Measurements from ENCODE around the gene DNM3.

The DNM3 gene

DNA sequence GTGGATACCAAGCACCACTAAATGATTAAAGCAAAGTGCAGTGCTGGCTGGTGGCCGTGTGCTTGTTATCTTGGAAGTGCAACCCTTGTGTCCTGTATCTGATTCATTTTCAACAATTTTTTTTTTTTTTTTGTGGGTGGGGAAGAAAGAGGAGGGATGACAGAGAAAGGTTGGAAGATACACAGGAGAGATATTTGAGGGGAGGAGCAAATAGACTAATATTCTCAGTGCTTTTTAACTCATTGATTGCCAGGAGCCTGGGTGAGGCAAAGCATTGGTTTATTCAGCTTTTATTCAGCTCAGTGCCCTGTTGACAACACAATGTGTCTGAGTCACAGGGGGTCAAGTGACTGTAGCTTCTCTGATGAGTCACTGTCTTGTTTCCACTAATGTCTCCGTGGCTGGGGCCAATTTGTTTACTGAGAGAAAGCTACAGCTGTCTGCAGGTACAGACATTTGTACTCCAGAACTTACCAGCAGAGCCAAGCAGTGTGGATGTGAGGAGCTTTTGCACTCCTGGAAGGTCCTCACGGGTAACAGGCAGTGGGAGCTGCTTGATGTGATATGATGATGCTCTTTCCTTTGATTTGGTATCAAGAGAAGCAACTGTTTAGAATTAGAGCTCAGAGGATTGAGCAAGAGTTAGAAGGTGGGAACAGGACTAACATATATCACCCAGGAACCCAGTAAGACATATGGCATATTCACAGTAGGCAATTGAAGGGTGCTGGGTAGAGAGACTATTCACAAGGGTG is 23.6 kb upstream of the DNM3 start:
- DNase-seq (ENCODE audit: low read depth, low spot score): no peak

DNA sequence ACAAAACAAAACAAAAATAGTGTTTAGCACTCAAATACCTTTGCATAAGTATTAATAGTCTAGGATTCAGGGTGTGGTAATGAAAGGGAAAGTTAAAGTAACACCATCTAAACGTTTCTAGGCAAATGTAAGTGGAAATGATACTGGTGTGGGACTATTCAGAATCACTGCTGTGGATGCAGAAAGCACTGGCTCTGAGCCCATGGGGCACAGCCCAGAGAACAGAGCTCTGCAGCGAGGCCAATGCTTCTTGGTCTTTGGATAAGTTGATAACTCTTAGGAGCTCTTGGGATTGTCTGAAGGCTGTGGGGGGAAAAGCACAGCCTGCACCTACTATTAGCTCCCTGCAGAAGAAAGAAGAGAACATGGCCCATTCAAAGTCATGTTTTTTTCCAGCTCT is 21.4 kb upstream of the DNM3 start:
- DNase-seq (ENCODE audit: low read depth, low spot score): no peak

DNA sequence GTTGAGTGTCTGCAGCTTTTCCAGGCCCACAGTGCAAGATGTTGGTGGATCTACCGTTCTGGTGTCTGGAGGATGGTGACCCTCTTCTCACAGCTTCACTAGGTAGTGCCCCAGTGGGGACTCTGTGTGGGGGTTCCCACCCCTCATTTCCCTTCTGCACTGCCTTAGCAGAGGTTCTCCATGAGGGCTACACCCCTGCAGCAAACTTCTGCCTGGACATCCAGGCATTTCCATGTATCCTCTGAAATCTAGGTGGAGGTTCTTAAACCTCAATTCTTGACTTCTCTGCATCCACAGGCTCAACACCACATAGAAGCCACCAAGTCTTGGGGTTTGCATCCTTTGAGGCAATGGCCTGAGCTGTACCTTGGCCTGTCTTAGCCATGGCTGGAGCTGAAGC is 14.3 kb upstream of the DNM3 start:
- DNase-seq (ENCODE audit: low read depth, low spot score): no peak

- DNase-seq (ENCODE audit: low read depth, low spot score): no peak
Observed at GRCh38 chr1:171828794-171829193, 12.5 kb upstream of the DNM3 start.

- no peak for DNase-seq (ENCODE audit: low read depth, low spot score)
Observed at GRCh38 chr1:171833091-171833825, 8.0 kb upstream of the DNM3 start.

DNA sequence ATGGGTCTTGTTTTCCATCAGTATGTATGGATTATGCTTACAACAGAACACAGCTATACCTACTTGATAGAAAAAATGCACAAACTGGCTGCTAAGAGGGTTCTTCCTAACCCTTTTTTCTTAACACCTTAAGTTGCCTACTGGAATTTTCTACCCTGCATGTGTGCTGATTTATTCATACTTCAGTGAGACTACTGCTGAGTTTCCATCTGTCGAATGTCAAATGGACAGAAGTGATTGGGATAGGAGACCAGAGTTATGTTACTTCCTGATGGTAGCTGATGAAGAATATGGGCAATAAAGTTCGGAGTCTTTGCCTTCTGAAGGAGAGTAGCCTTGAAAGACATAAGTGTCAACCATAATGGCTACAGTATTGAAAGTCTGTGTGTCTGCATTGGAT is 6.5 kb upstream of the DNM3 start:
- no peak for DNase-seq (ENCODE audit: low read depth, low spot score)

DNA sequence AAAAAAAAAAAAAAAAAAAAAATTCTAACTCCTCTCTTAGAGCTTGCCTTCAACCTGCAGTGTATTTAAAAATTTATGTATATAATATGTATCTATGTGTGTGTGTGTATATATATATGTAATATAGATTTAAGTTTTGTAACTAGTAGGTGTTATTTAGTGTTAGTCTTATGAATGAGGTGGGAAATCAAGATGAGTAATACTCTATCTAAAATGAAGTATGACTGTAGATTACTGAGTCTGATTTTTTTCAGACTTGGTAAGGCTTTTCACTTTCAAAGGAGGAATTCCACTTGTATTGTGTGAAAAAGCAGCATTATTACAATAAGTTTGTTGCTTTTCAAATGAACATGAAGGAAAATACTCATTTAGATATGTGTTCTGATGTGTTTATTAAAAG is 5.4 kb upstream of the DNM3 start:
- no peak for DNase-seq (ENCODE audit: low read depth, low spot score)

GRCh38 chr1:171841931-171842761 is 848 bp downstream of the DNM3 start:
- DNase-seq (ENCODE audit: low read depth, low spot score): no peak

- DNase-seq (ENCODE audit: low read depth, low spot score): no peak
Observed at GRCh38 chr1:171844381-171844780, 3.1 kb downstream of the DNM3 start.

DNA sequence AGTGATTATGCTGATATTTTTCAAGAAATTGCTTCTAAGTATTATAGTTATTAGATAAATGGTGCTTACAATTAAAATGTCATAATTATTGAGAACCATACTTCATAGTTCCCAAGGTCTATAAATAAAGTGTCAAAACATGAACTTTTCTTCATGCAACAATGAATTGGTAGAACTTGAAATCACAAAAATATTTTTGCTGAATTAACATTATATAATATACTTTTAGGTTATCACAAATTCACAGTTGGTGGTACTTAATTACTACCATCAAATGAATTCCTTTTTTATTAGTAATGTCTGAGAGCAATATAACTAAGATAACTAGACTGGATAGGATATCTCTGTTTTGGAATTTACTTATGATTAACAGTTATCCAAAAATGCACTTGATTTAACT is 4.7 kb downstream of the DNM3 start:
- DNase-seq (ENCODE audit: low read depth, low spot score): no peak

DNA sequence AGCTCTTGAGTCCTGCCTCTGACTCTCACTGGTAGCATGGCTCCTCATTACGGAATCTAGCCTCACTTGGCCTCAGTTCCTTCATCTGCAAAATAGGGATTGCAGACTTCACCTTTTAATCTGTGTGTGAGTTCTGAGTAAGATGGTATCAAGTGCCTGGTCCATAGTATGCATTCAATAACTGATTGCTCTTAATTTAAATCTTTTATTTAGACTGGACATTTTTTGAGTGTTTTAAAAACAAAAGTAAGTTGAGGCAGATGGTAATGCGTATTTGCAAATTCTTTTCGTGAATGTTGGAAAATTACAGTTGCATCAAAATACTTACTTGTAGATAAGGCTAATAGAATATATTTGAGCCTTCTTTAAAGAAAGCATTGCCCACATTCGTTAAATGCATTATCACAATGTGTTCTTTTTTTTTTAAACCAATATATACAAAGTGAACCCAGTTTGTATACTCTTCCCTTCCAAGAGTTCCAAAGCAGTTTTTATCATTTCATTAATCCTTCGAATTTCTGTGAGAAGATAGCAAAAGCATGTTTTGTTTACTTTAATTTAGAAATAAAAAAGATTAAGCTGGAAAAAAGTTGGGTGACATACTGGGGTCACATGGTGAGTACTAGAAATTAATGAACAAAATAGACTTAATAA is 8.1 kb downstream of the DNM3 start:
- no peak for DNase-seq (ENCODE audit: low read depth, low spot score)

DNA sequence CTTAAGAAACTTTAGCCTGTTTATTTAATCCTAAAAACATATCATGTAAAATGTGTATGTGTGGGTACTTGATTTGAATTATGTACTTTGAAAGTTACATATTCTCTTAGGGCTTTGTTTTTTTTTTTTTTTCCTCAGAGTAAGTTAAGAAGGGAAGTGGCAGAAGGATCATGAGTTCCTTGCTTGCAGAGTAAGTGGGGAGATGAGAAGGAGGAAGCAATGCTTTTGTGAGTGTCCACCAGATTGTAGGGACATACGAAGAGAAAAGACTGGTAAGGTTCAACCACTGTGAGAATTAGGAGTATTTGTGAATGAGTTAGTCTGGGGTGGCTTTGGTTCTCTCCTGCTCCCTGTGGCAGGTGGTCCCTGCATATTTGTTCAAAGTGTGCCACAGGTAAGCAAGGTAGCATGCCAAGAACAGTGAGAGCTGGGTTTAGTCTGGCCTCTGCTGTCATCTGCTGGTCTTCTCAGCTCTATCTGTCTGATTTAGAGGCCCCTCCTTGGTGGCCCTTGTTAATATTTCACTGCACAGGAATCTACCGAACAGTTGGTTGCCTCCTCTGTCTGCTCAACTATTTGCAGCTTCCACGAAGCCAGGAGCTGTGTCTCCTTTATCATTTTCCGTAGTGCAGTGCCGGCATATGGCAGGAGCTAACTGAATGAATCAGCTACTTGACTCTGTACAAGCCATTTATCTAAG is 9.5 kb downstream of the DNM3 start:
- no peak for DNase-seq (ENCODE audit: low read depth, low spot score)

DNA sequence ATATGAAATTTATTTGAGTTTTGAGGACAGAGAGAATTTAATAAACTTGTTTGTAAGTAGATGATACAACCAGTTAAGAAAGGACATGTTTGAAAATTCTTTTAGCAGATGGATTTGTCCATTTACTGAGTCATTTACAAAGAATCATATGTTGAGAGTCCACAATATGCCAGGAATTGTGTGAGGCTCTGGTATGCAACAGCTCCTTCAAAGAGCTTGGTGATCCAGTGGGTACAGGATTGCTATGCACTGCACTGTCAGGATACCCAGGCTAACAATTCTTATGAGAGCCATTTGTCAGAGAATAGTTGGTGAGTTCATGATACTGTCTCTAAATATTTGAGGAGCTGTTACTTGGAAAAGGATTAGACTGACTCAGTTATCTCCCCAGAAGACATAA is 11.0 kb downstream of the DNM3 start:
- no peak for DNase-seq (ENCODE audit: low read depth, low spot score)

GRCh38 chr1:171855381-171855780 is 14.1 kb downstream of the DNM3 start:
- DNase-seq (ENCODE audit: low read depth, low spot score): no peak

GRCh38 chr1:171858696-171859095 is 17.4 kb downstream of the DNM3 start:
- DNase-seq (ENCODE audit: low read depth, low spot score): no peak

- no peak for DNase-seq (ENCODE audit: low read depth, low spot score)
Observed at GRCh38 chr1:171860696-171861095, 19.4 kb downstream of the DNM3 start.

GRCh38 chr1:171863531-171863930 is 22.2 kb downstream of the DNM3 start:
- DNase-seq (ENCODE audit: low read depth, low spot score): no peak

DNA sequence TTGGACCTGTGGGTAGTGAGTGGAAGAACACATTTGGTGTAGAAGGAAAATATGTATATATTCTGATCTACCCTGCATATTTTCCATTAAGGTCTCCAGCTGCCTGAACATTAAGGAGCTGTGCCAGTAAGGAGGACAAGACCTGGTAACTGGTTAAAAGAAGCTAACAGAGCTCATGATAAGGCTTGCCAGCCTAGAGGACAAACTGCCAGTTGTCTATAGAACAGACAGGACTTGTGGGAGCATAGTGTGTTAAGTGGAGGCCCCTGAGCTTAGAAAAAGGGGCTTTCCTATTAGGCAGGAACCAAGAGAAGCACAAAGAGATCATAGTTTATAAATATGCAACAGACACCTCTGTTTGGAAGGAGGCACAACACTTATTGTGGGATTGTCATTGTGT is 23.0 kb downstream of the DNM3 start:
- no peak for DNase-seq (ENCODE audit: low read depth, low spot score)

- DNase-seq (ENCODE audit: low read depth, low spot score): no peak
Observed at GRCh38 chr1:171865106-171865505, 23.8 kb downstream of the DNM3 start.

DNA sequence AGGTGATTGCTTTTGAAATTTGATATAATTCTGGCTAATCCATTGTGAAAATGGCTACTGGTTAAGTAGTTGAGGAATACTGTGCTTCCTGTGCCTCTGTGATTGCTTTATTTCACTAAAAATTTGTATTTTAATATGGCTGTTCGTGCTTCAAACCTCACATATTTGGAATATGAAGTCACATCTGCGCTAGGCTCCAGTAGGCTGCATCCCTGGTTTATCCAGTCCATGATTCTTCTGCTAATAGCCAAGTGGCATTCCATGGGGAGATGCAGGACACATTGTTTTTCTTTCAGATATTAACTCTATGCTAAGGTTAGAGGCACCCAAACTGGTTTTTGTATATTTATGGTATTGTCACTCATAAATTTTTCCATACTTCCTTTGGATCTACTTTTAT is 25.9 kb downstream of the DNM3 start:
- no peak for DNase-seq (ENCODE audit: low read depth, low spot score)

DNA sequence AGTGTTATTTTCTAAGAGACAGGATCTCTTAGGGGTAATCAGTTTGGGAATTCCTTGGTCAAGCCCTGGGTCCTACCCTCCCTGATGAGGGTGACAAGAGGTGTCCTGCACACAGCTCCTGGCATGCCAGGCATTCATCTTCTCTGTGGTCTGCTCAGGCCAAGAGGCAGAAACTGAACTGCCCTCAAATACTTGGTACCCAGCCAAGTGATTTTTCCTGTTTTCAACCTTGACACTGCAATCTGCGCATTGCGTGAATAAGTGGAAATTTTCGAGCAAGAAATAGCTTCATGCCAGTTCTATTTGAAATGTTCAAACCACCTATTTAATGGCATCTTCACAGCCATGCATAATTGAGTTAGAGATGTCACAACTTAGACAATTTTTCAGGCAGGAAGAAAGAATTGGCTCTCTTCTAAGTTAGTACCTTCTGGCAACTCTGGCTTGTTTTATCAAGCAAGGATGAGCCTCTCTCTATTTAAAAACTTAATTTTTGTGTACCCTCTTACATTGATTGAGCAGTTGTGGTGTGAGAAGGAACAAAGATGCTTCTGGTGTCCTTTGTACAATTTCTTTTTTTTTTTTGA is 27.0 kb downstream of the DNM3 start:
- DNase-seq (ENCODE audit: low read depth, low spot score): no peak

Data from brain pericyte (primary cell).